ENCODE data around the gene EFNA3. TPM values are rescaled to one million over a fixed set of nuclear protein-coding genes. Genes with fewer than 3 reads are reported as not detected.
A peak's percentile ranks its signal among the peaks of the same experiment; 100 is the strongest.

The EFNA3 gene
- total and polyA plus RNA-seq, 9 of the 15 experiments (the other 6 are each of a cell fraction or from before 2014, with no cell fraction given): 0.59 to 7.9 (median 4.7) TPM

- no peak for TF ChIP-seq C11orf30 (IDR thresholded peaks at IDR 0.05; ENCODE audit: low read depth)
These were observed 49.0 kb upstream of the EFNA3 start (continued) for GRCh38 chr1:155029513-155030242.

- intact Hi-C loops (cut with micrococcal nuclease) (no loop called here), in situ Hi-C loops (cut with MboI) (no loop called here)
- Histone ChIP-seq H3K27ac (ENCODE audit: extremely low read depth, low read depth, low read length) (no peak overlapping the region), H3K9me3 (replicated peaks; ENCODE audit: control insufficient read depth, insufficient read depth, low read depth, low read length) (no peaks in the 10 kb centered on the region), H2AFZ (ENCODE audit: low read depth, low read length) (no peak overlapping the region), H3K9me1 (ENCODE audit: control insufficient read depth, insufficient read depth, low read length) (no peaks in the 10 kb centered on the region), H3K27me3 (ENCODE audit: control insufficient read depth in 2 of 2, insufficient read depth in 2 of 2, low read length in 2 of 2) (peaks cover 0 to 18% of the 10 kb centered on the region in 2 experiments; a peak in 2 of 5 replicates), H3K4me1 (replicated peaks in 1 of 2; ENCODE audit: control insufficient read depth in 2 of 2, insufficient read depth in 2 of 2, low read length in 2 of 2) (peaks cover 5 to 23% of the 10 kb centered on the region in 2 experiments; a peak in 3 of 5 replicates), H3K4me3 (no peak overlapping the region), H3K36me3 (ENCODE audit: control insufficient read depth, insufficient read depth, low read length) (no peaks in the 10 kb centered on the region), H4K20me1 (replicated peaks; ENCODE audit: control insufficient read depth, insufficient read depth, low read length) (no peaks in the 10 kb centered on the region), H3K4me2 (ENCODE audit: insufficient read depth, low read length) (no peak overlapping the region), H3K79me2 (ENCODE audit: control insufficient read depth, insufficient read depth, low read length) (no peaks in the 10 kb centered on the region), H3K9ac (ENCODE audit: insufficient read depth in 1 of 2, low read depth in 2 of 2, low read length in 2 of 2) (peak overlapping the region in 1 of 2 experiments; percentile 40; a peak in 2 of 4 replicates)
- no peak for ATAC-seq
- no peak for FAIRE-seq
- WGBS (ENCODE audit: insufficient coverage, low coverage, missing lambda C conversion rate): 41% methylated on average over 15 of the region's 15 CpGs
- POLR2A ChIA-PET: interaction anchor here (0.6 to 1.2 kb wide), 3 partner anchors 13 to 44 kb away, joined by 3 read pairs; no protein-coding TSS in a partner anchor
- no TSS peak for BruUV-seq (replicated peaks)
- TF ChIP-seq TEAD4 (IDR thresholded peaks at IDR 0.05; ENCODE audit: low read length): no peak
- TF ChIP-seq TEAD4 (CRISPR knock-in tag; IDR thresholded peaks at IDR 0.05; ENCODE audit: borderline replicate concordance): no peak
- TF ChIP-seq RBM25 (IDR thresholded peaks at IDR 0.05; ENCODE audit: low read depth, low read length, severe bottlenecking): no peak
- no peak for TF ChIP-seq ZNF253 (CRISPR knock-in tag; conservative IDR thresholded peaks at IDR 0.05)
- DNase-seq (ENCODE audit: extremely low read depth in 1 of 4, low spot score in 3 of 4): no peak
- CTCF ChIA-PET (ENCODE audit: low intra/inter-chr PET ratio): no interaction called here
These were observed 48.3 kb upstream of the EFNA3 start for GRCh38 chr1:155030243-155030795.
